GM12878 (cell line): ENCODE data around the gene DCLK2. TPM values are rescaled to one million over a fixed set of nuclear protein-coding genes. Genes with fewer than 3 reads are reported as not detected.

Experiments
- ATAC-seq: fragments of 200-7000 bp; cut with Tn5 transposase; 3 replicates; pipeline ENCODE4 v1.9.1; 2020; ENCODE audit warnings: mild to moderate bottlenecking, moderate library complexity
- BruUV-seq: library from RNA; stranded (reverse); fragments of 400-500 nt; replicated peaks from 2 replicates; lab custom pipeline; 2021; lab: Mats Ljungman, UMichigan
- CTCF ChIA-PET: fragments of 300-600 bp; sonication (Branson Sonifier 250); formaldehyde crosslinking; extraction: SDS; loops from one replicate; lab custom pipeline; 2021; ENCODE audit warnings: inconsistent platforms; lab: Yijun Ruan, JAX
- POLR2A ChIA-PET: fragments of 350-600 bp; formaldehyde crosslinking; extraction: SDS; loops from one replicate; lab custom pipeline; 2021; ENCODE audit warnings: inconsistent platforms; lab: Charles Lee
- RAD21 ChIA-PET: fragments of 300-600 bp; sonication (Branson Sonifier 250); formaldehyde crosslinking; loops from one replicate; lab custom pipeline; 2023; ENCODE audit warnings: antibody characterized with exemption; ENCODE audit not compliant: unreplicated experiment; lab: Charles Lee
- SMC1A ChIA-PET: fragments of 300-600 bp; sonication (Branson Sonifier 250); formaldehyde crosslinking; loops from one replicate; lab custom pipeline; 2023; ENCODE audit not compliant: unreplicated experiment, uncharacterized antibody; lab: Charles Lee
- DNase-seq: peaks from one replicate; pipeline ENCODE4 v3.0.0-alpha.2; 2011; ENCODE audit warnings: low read depth, low spot score
- FAIRE-seq: peaks from 3 replicates; lab custom pipeline; 2011; peaks lifted over from hg19 to GRCh38; lab: Jason Lieb, UNC
- H2AFZ ChIP-seq: 2 replicates; pipeline ENCODE4 v1.6.0; 2011; ENCODE audit warnings: low read depth, low read length, control low read depth; ENCODE audit not compliant: control insufficient read depth
- H3K27ac ChIP-seq: 2 replicates; pipeline ENCODE4 v1.5.1; 2011; ENCODE audit warnings: control low read depth; ENCODE audit not compliant: control insufficient read depth, insufficient read depth
- H3K27me3 ChIP-seq, 2 experiments: replicated peaks in 1 of 2; 2 replicates each; pipeline versions ENCODE4 v1.6.0 to v1.6.1; 2011; ENCODE audit warnings: low read length in 1 of 2; ENCODE audit not compliant: control insufficient read depth in 2 of 2, insufficient read depth in 2 of 2
- H3K36me3 ChIP-seq, 2 experiments: 2 replicates each; pipeline ENCODE4 v1.5.1; 2011; ENCODE audit warnings: low read length in 1 of 2; ENCODE audit not compliant: control insufficient read depth in 2 of 2, insufficient read depth in 2 of 2
- H3K4me1 ChIP-seq: 2 replicates; pipeline ENCODE4 v1.6.1; 2011; ENCODE audit warnings: mild to moderate bottlenecking, low read length, moderate library complexity, mixed read lengths; ENCODE audit not compliant: control insufficient read depth, insufficient read depth
- H3K4me2 ChIP-seq: 2 replicates; pipeline ENCODE4 v1.6.0; 2011; ENCODE audit warnings: control low read depth; ENCODE audit not compliant: control insufficient read depth, insufficient read depth
- H3K4me3 ChIP-seq: fragments of 200-600 bp; sonication (generic); 2 replicates; pipeline ENCODE4 v1.5.1; 2016
- H3K79me2 ChIP-seq: 2 replicates; pipeline ENCODE4 v1.6.0; 2011; ENCODE audit warnings: low read length; ENCODE audit not compliant: control insufficient read depth, insufficient read depth
- H3K9ac ChIP-seq: 2 replicates; pipeline ENCODE4 v1.8.0; 2011; ENCODE audit warnings: low read length, control low read depth, mixed read lengths; ENCODE audit not compliant: control insufficient read depth, insufficient read depth
- H3K9me3 ChIP-seq: replicated peaks from 3 replicates; pipeline ENCODE4 v1.5.1; 2011; ENCODE audit warnings: mild to moderate bottlenecking, low read length; ENCODE audit not compliant: control insufficient read depth, insufficient read depth
- H4K20me1 ChIP-seq: 2 replicates; pipeline ENCODE4 v1.6.0; 2011; ENCODE audit not compliant: control insufficient read depth, insufficient read depth
- CHD2 ChIP-seq: IDR thresholded peaks from 2 replicates; pipeline ENCODE4 v1.6.1; 2011; ENCODE audit warnings: low read depth, low read length, improper control_type of control experiment, borderline replicate concordance
- FOS ChIP-seq: IDR thresholded peaks from 3 replicates; pipeline ENCODE4 v1.6.1; 2011; ENCODE audit warnings: borderline replicate concordance; ENCODE audit not compliant: insufficient read length; ENCODE audit errors: extremely low read depth
- HSF1 ChIP-seq: fragments of 150-350 bp; IDR thresholded peaks from 2 replicates; pipeline ENCODE4 v1.6.1; 2014; ENCODE audit warnings: mild to moderate bottlenecking, low read depth, low read length
- IRF5 ChIP-seq: fragments of 450-650 bp; IDR thresholded peaks from 2 replicates; pipeline ENCODE4 v1.6.1; 2017; ENCODE audit warnings: borderline replicate concordance
- MYB ChIP-seq: fragments of 150-350 bp; IDR thresholded peaks from 2 replicates; pipeline ENCODE4 v1.6.1; 2014; ENCODE audit warnings: mild to moderate bottlenecking, low read depth, low read length, borderline replicate concordance
- POLR2AphosphoS5 ChIP-seq: IDR thresholded peaks from 2 replicates; pipeline ENCODE4 v1.6.1; 2011; ENCODE audit warnings: mild to moderate bottlenecking, low read length, inconsistent platforms
- RFX5 ChIP-seq: IDR thresholded peaks from 2 replicates; pipeline ENCODE4 v1.6.1; 2011; ENCODE audit warnings: low read depth, low read length, improper control_type of control experiment
- TARDBP ChIP-seq: IDR thresholded peaks from 2 replicates; pipeline ENCODE4 v1.6.1; 2016; ENCODE audit warnings: borderline replicate concordance
- ZNF384 ChIP-seq: IDR thresholded peaks from 2 replicates; pipeline ENCODE4 v1.6.1; 2012; ENCODE audit warnings: low read depth, mild to moderate bottlenecking, low read length, improper control_type of control experiment, borderline replicate concordance
- WGBS: methylation state at CpG from one replicate; pipeline ENCODE4 v1.1.6; 2016; ENCODE audit warnings: low lambda C conversion rate; ENCODE audit not compliant: insufficient replicate concordance, insufficient coverage; ENCODE audit errors: missing lambda C conversion rate; 5-methylcytosine and 5-hydroxymethylcytosine counted together
- in situ Hi-C: fragments of 300-500 bp; cut with MboI; formaldehyde crosslinking; loops from 9 replicates; pipeline ENCODE4 v1.14.3; 2018; ENCODE audit warnings: mixed read lengths
- intact Hi-C: fragments of 100-400 bp; cut with micrococcal nuclease; formaldehyde crosslinking; loops from one replicate; pipeline ENCODE4 v1.14.2; 2022; ENCODE audit not compliant: unreplicated experiment
- polyA plus RNA-seq, 11 experiments: library from polyadenylated mRNA; depleted of rRNA in 4 of 11; unstranded in 6 of 11; stranded (reverse) in 5 of 11; fragments of >200 nt; fragmentation: Nextera tagmentation in 4 of 11; fragmentation: Illumina TruSeq in 1 of 11; extraction: Ambion mirVana in 4 of 11; extraction: Trizol in 1 of 11; gene quantifications; 1 replicate in 1 of 11; 2 replicates in 10 of 11; pipeline versions ENCODE4 v1.2.1 to v1.2.3, GENCODE V29; 2011 to 2016; ENCODE audit warnings: inconsistent platforms in 2 of 11, missing spikeins in 2 of 11, low read depth in 1 of 11
- total RNA-seq, 4 experiments: library from RNA; depleted of rRNA in 3 of 4; stranded (reverse); fragments of >200 nt in 3 of 4; fragmentation: Illumina TruSeq in 1 of 4; extraction: Trizol in 1 of 4; gene quantifications; 2 replicates each; pipeline versions ENCODE4 v1.2.1 to v1.2.3, GENCODE V29; 2013 to 2021

Gene DCLK2
- total and polyA plus RNA-seq, 10 of the 15 experiments (the other 5 are each of a cell fraction or from before 2014, with no cell fraction given): not detected

- Histone ChIP-seq H4K20me1 (no peaks in the 10 kb centered on the region), H3K4me2 (no peak overlapping the region), H3K36me3 (no peaks in the 10 kb centered on the region), H2AFZ (no peak overlapping the region), H3K4me1 (no peaks in the 10 kb centered on the region), H3K27me3 (no peaks in the 10 kb centered on the region; a peak in 1 of 4 replicates), H3K4me3 (no peak overlapping the region), H3K9ac (no peak overlapping the region), H3K27ac (no peak overlapping the region), H3K9me3 (no peaks in the 10 kb centered on the region), H3K79me2 (no peaks in the 10 kb centered on the region)
- DNase-seq: no peak
- in situ Hi-C loops: no loop called here
- 65% methylated on average over 18 of the region's 18 CpGs for WGBS
- TF ChIP-seq HSF1: no peak
- no peak for TF ChIP-seq POLR2AphosphoS5
- no peak for TF ChIP-seq TARDBP
- RAD21 ChIA-PET: no interaction called here
- ATAC-seq: no peak
- POLR2A ChIA-PET: no interaction called here
- SMC1A ChIA-PET: no interaction called here
- no peak for FAIRE-seq
- CTCF ChIA-PET: no interaction called here
- no TSS peak for BruUV-seq
- intact Hi-C loops: no loop called here
Measured at GRCh38 chr4:150253965-150254630, 175.9 kb downstream of the DCLK2 start.

- no peak overlapping the region for H3K4me3 ChIP-seq
- H3K27ac ChIP-seq: no peak overlapping the region
- in situ Hi-C loops: no loop called here
- POLR2A ChIA-PET: no interaction called here
- RAD21 ChIA-PET: no interaction called here
- no TSS peak for BruUV-seq
- H3K79me2 ChIP-seq: no peaks in the 10 kb centered on the region
- no peak for ATAC-seq
- no peaks in the 10 kb centered on the region for H3K9me3 ChIP-seq
- H2AFZ ChIP-seq: no peak overlapping the region
- no peak overlapping the region for H3K4me2 ChIP-seq
- CTCF ChIA-PET: interaction anchor here (0.8 kb wide), 1 partner anchor 611 kb away, joined by 3 read pairs; no protein-coding TSS in a partner anchor
- FAIRE-seq: no peak
- H3K4me1 ChIP-seq: no peaks in the 10 kb centered on the region
- no peak overlapping the region for H3K9ac ChIP-seq
- no peaks in the 10 kb centered on the region for H3K27me3 ChIP-seq
- SMC1A ChIA-PET: interaction anchor here (0.9 kb wide), 1 partner anchor 13 kb away, joined by 4 read pairs; no protein-coding TSS in a partner anchor
- no peaks in the 10 kb centered on the region for H4K20me1 ChIP-seq
- no peak for DNase-seq
- no peaks in the 10 kb centered on the region for H3K36me3 ChIP-seq
- 59% methylated on average over 11 of the region's 16 CpGs for WGBS
- intact Hi-C loops: no loop called here
- no peak for TF ChIP-seq MYB
- TF ChIP-seq CHD2: no peak
- TF ChIP-seq ZNF384: no peak
- TF ChIP-seq FOS: no peak
- no peak for TF ChIP-seq HSF1
- no peak for TF ChIP-seq IRF5
- no peak for TF ChIP-seq RFX5
- TF ChIP-seq TARDBP: no peak
Measured at GRCh38 chr4:150255610-150256224, 177.5 kb downstream of the DCLK2 start.
